HL-60 (cell line): ENCODE measurements around the gene RGS10.

Source experiments
- DNase-seq, 2 experiments: peaks; one replicate each; pipeline ENCODE4 v3.0.0-alpha.2; 2010 to 2020; ENCODE audit warnings: low read depth in 1 of 2, low spot score in 1 of 2
- H3K27ac ChIP-seq: fragments of 250-450 bp; sonication (Bioruptor Pico); replicated peaks from 2 replicates; pipeline ENCODE4 v1.5.1; 2020; ENCODE audit warnings: mild to moderate bottlenecking, moderate library complexity
- H3K27me3 ChIP-seq: fragments of 250-450 bp; sonication (Bioruptor Pico); 2 replicates; pipeline ENCODE4 v1.5.1; 2021; ENCODE audit warnings: mild to moderate bottlenecking, moderate library complexity; ENCODE audit not compliant: insufficient read depth, poor library complexity, severe bottlenecking
- H3K4me3 ChIP-seq: replicated peaks from 2 replicates; pipeline ENCODE4 v1.5.1; 2011; ENCODE audit warnings: mild to moderate bottlenecking, control low read depth, low read length; ENCODE audit not compliant: insufficient read depth
- GABPA ChIP-seq: IDR thresholded peaks from 2 replicates; pipeline ENCODE4 v1.6.1; 2012; ENCODE audit warnings: low read depth
- POLR2AphosphoS5 ChIP-seq: IDR thresholded peaks from 2 replicates; pipeline ENCODE4 v1.6.1; 2012; ENCODE audit warnings: low read depth
- SPI1 ChIP-seq: IDR thresholded peaks from 2 replicates; pipeline ENCODE4 v1.6.1; 2012; ENCODE audit warnings: low read depth, mild to moderate bottlenecking, borderline replicate concordance
- TF ChIP-seq, protein P1 (sequence below): IDR thresholded peaks from one replicate; pipeline ENCODE4 v1.5.1; 2011; ENCODE audit warnings: low read length, control low read depth, inconsistent platforms; ENCODE audit not compliant: insufficient read depth
- TF ChIP-seq, protein P2 (sequence below): IDR thresholded peaks from 2 replicates; pipeline ENCODE4 v1.6.1; 2012; ENCODE audit warnings: low read depth; ENCODE audit not compliant: insufficient replicate concordance

Gene RGS10

DNA sequence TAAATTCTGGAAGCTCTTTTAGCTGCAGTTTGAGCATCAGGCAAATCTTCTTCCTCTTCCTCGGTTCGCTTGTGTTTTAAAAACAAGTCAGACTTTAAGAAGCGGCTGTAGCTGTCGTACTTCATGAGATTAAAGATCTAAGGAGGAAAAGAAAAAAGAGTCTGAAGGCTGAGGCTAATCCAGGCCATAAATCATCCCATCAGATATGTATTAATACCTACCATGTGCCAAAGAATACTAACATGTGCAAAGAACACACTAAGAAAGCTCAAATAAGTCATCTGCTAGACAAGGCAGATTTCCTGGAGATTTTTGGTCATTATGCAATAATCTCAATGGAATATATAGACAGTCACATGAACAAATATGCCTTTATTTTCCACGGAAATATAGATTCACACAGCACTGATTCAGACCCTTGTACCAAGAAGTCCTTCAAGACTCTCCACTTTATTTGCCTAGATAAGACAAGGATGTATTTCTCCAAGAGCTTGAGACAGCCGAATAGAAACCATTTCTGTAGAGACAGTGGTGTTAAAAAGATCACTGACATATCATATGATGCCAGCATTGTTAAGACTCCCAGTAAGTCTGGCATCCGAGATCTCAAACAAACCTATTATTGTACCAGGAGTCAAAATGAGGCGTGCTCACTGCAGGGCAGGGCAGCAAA is 42.3 kb downstream of the RGS10 start:
- Histone ChIP-seq H3K27me3 (no peaks in the 10 kb centered on the region), H3K4me3 (no peak overlapping the region), H3K27ac (no peak overlapping the region)
- TF ChIP-seq GABPA, result no peak
- no peak for TF ChIP-seq SPI1
- TF ChIP-seq, protein P1, sequence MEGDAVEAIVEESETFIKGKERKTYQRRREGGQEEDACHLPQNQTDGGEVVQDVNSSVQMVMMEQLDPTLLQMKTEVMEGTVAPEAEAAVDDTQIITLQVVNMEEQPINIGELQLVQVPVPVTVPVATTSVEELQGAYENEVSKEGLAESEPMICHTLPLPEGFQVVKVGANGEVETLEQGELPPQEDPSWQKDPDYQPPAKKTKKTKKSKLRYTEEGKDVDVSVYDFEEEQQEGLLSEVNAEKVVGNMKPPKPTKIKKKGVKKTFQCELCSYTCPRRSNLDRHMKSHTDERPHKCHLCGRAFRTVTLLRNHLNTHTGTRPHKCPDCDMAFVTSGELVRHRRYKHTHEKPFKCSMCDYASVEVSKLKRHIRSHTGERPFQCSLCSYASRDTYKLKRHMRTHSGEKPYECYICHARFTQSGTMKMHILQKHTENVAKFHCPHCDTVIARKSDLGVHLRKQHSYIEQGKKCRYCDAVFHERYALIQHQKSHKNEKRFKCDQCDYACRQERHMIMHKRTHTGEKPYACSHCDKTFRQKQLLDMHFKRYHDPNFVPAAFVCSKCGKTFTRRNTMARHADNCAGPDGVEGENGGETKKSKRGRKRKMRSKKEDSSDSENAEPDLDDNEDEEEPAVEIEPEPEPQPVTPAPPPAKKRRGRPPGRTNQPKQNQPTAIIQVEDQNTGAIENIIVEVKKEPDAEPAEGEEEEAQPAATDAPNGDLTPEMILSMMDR, result no peak
- TF ChIP-seq, protein P2, sequence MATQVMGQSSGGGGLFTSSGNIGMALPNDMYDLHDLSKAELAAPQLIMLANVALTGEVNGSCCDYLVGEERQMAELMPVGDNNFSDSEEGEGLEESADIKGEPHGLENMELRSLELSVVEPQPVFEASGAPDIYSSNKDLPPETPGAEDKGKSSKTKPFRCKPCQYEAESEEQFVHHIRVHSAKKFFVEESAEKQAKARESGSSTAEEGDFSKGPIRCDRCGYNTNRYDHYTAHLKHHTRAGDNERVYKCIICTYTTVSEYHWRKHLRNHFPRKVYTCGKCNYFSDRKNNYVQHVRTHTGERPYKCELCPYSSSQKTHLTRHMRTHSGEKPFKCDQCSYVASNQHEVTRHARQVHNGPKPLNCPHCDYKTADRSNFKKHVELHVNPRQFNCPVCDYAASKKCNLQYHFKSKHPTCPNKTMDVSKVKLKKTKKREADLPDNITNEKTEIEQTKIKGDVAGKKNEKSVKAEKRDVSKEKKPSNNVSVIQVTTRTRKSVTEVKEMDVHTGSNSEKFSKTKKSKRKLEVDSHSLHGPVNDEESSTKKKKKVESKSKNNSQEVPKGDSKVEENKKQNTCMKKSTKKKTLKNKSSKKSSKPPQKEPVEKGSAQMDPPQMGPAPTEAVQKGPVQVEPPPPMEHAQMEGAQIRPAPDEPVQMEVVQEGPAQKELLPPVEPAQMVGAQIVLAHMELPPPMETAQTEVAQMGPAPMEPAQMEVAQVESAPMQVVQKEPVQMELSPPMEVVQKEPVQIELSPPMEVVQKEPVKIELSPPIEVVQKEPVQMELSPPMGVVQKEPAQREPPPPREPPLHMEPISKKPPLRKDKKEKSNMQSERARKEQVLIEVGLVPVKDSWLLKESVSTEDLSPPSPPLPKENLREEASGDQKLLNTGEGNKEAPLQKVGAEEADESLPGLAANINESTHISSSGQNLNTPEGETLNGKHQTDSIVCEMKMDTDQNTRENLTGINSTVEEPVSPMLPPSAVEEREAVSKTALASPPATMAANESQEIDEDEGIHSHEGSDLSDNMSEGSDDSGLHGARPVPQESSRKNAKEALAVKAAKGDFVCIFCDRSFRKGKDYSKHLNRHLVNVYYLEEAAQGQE, result no peak
- TF ChIP-seq POLR2AphosphoS5, result no peak
- DNase-seq, result no peak

DNA sequence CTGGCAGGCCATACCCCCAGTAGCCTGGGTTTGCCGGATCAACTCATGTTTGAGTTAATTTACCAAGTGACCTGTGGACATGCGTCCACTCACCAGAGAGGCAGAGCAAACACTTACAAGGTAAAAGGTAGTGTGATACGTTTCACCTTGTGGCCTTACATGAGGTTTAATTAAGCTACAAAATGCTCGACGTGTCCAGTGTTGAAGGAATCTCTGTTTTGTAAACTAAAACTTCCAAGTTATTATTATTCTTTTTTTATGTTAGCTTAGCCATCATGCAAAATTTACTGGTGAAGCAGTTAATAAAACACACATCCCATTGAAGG is 42.9 kb downstream of the RGS10 start:
- Histone ChIP-seq H3K27me3 (no peaks in the 10 kb centered on the region), H3K4me3 (no peak overlapping the region), H3K27ac (no peak overlapping the region)
- no peak for DNase-seq
- TF ChIP-seq POLR2AphosphoS5, result no peak

DNA sequence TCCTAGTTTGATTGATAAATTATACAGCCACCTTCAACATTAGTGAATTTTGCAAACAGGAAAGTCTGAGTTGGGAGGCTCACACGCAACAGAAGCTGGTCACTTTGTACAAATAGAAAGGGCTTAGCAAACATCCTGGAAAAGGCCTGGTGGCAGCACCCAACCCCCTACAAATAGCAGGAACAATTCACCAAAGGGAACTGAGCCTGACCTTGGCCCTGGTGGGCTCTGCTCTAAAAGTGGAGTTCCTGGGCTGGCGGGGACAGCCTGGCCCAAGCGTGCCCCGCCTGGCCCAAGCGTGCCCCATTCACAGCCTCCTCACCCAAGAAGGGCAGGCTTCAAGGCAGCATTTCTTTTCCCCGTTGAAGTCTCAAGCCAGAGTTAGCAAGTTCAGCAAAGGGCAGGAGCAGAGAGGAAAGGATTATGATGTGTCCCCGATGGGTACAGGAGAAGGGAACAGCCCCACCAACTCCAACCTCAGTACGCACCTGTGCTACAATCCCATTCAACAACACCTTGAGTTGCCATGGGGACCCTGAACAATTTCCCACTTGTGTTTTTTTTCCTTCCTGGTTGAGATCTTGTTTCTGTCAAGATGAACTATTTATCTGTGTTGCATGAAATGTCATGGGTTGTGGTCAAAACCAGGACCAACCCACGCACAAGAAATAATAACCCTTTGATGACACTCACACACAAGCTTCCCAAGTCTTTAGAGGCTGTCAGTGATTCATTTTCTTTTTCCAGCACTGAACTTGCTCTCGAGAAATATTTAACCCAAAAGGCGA is 43.4 kb downstream of the RGS10 start:
- Histone ChIP-seq H3K27me3 (no peaks in the 10 kb centered on the region), H3K27ac (no peak overlapping the region), H3K4me3 (no peak overlapping the region)
- no peak for TF ChIP-seq SPI1
- TF ChIP-seq, protein P2, result no peak
- TF ChIP-seq, protein P1, result no peak
- TF ChIP-seq POLR2AphosphoS5, result no peak
- TF ChIP-seq GABPA, result no peak
- no peak for DNase-seq

DNA sequence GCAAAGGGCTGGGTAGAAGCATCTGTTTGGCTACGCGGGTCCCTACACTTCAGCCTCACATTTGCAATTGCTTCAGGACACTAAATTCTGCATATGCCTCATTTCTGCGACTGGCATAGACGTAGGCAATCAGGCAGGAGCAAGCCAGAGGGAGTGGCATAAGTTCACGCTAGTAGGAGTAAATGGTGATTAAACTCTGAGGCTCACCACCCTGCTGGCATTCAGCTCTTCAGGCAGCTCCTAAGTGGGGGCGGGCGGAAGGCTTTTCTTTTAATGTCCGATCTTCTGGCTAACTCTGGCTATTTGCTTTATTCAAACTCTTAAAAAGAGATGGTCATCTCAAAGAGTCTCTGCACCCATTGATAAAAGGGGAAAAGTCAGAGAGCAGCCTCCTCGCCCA is 45.3 kb downstream of the RGS10 start:
- no peaks in the 10 kb centered on the region for H3K27me3 ChIP-seq
- no peak overlapping the region for H3K27ac ChIP-seq
- DNase-seq, result no peak
- no peak for TF ChIP-seq POLR2AphosphoS5
- H3K4me3 ChIP-seq, result no peak overlapping the region

DNA sequence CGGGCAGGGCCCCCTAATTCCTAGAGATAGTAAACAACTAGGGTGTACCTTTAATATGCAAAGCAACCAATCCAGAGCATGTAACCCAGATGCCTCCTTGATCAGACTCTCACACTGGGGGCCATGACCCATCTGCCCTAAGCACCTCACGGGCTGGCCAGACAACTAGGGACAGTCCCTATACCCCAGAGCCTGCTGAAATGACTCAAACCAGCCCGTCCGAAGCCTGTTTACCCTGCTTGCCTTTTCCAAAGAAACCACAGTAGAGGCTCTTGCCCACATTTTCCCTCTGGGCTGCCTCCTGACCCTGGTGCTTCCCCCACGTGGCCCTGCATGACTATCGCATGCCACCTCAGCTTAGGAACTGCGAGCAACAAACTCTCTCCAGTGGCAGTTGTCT is 46.2 kb downstream of the RGS10 start:
- peak in 1 of 2 experiments; percentile 7 for DNase-seq
- no peak overlapping the region for H3K4me3 ChIP-seq
- H3K27me3 ChIP-seq, result no peaks in the 10 kb centered on the region
- no peak for TF ChIP-seq GABPA
- no peak for TF ChIP-seq POLR2AphosphoS5
- TF ChIP-seq, protein P1, result no peak
- TF ChIP-seq, protein P2, result no peak
- no peak for TF ChIP-seq SPI1
- H3K27ac ChIP-seq, result no peak overlapping the region
